Measurements from ENCODE around the gene STMN3.
"Not testable (repeated sequence)": the region's sequence is repeated elsewhere in the genome, so short reads cannot be mapped to it uniquely, and the experiment has no call there.

Gene STMN3

GRCh38 chr20:63657937-63658748 is 4.9 kb upstream of the STMN3 start, which contains the start of gene RTEL1:
Gene RTEL1, plus strand, starts transcription at chr20:63658312. Its CDS starts 1,091 bp downstream, at chr20:63659403.
- in situ Hi-C loops (cut with MboI; ENCODE audit: low sequenced_read_pairs): no loop called here

- in situ Hi-C loops (cut with MboI; ENCODE audit: low sequenced_read_pairs): no loop called here
Measured at GRCh38 chr20:63657260-63657936, 4.2 kb upstream of the STMN3 start.

GRCh38 chr20:63656451-63656850 is 3.2 kb upstream of the STMN3 start:
- in situ Hi-C loops (cut with MboI; ENCODE audit: low sequenced_read_pairs): no loop called here

GRCh38 chr20:63655249-63655648 is 2.0 kb upstream of the STMN3 start:
- in situ Hi-C loops (cut with MboI; ENCODE audit: low sequenced_read_pairs): no loop called here

- in situ Hi-C loops (cut with MboI; ENCODE audit: low sequenced_read_pairs): no loop called here
Measured at GRCh38 chr20:63653974-63654668, 897 bp upstream of the STMN3 start.

GRCh38 chr20:63652192-63652980 is 838 bp downstream of the STMN3 start:
- in situ Hi-C loops (cut with MboI; ENCODE audit: low sequenced_read_pairs): no loop called here

GRCh38 chr20:63651942-63652191 is 1.4 kb downstream of the STMN3 start:
- in situ Hi-C loops (cut with MboI; ENCODE audit: low sequenced_read_pairs): no loop called here

GRCh38 chr20:63650486-63650885 is 2.7 kb downstream of the STMN3 start:
- in situ Hi-C loops (cut with MboI; ENCODE audit: low sequenced_read_pairs): not testable (repeated sequence)

- in situ Hi-C loops (cut with MboI; ENCODE audit: low sequenced_read_pairs): no loop called here
Measured at GRCh38 chr20:63648895-63649589, 4.2 kb downstream of the STMN3 start.

- in situ Hi-C loops (cut with MboI; ENCODE audit: low sequenced_read_pairs): no loop called here
Measured at GRCh38 chr20:63648190-63648589, 5.0 kb downstream of the STMN3 start.

GRCh38 chr20:63645218-63645617 is 8.0 kb downstream of the STMN3 start:
- in situ Hi-C loops (cut with MboI; ENCODE audit: low sequenced_read_pairs): no loop called here

GRCh38 chr20:63643946-63644345 is 9.3 kb downstream of the STMN3 start:
- in situ Hi-C loops (cut with MboI; ENCODE audit: low sequenced_read_pairs): no loop called here

- in situ Hi-C loops (cut with MboI; ENCODE audit: low sequenced_read_pairs): no loop called here
Measured at GRCh38 chr20:63643499-63643898, 9.7 kb downstream of the STMN3 start.

- in situ Hi-C loops (cut with MboI; ENCODE audit: low sequenced_read_pairs): no loop called here
Measured at GRCh38 chr20:63642527-63643247, 10.5 kb downstream of the STMN3 start.

GRCh38 chr20:63641792-63642523 is 11.3 kb downstream of the STMN3 start:
- in situ Hi-C loops (cut with MboI; ENCODE audit: low sequenced_read_pairs): no loop called here

- in situ Hi-C loops (cut with MboI; ENCODE audit: low sequenced_read_pairs): no loop called here
Measured at GRCh38 chr20:63641146-63641791, 12.0 kb downstream of the STMN3 start.

- in situ Hi-C loops (cut with MboI; ENCODE audit: low sequenced_read_pairs): not testable (repeated sequence)
Measured at GRCh38 chr20:63640686-63641085, 12.5 kb downstream of the STMN3 start.

- in situ Hi-C loops (cut with MboI; ENCODE audit: low sequenced_read_pairs): no loop called here
Measured at GRCh38 chr20:63640086-63640485, 13.1 kb downstream of the STMN3 start.

Data from HL-60/S4 treated with phorbol 12-myristate 13-acetate at 8.2 ng/mL for 4 days and 3 days (cell line).